ENCODE measurements around the gene OGA.
"Not testable (repeated sequence)": the region's sequence is repeated elsewhere in the genome, so short reads cannot be mapped to it uniquely, and the experiment has no call there.

OGA gene

GRCh38 chr10:101793526-101793925 lies 24.7 kb downstream of the OGA start:
- DNase-seq: no peak

- no peak for DNase-seq
Measured at GRCh38 chr10:101789686-101790085, 28.6 kb downstream of the OGA start.

DNA sequence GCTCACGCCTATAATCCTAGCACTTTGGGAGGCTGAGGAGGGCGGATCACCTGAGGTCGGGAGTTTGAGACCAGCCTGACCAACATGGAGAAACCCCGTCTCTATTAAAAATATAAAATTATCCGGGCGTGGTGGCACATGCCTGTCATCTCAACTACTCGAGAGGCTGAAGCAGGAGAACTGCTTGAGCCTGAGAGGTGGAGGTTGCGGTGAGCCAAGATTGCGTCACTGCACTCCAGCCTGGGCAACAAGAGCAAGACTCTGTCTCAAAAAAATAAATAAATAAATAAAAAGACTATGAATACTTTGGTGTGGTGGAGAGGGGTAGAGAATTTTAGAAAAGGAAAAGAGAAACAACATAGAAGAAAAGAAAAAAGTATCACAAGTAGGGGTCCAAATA lies 29.0 kb downstream of the OGA start:
- DNase-seq: not testable (repeated sequence)

GRCh38 chr10:101785801-101786200 lies 32.4 kb downstream of the OGA start:
- no peak for DNase-seq

- DNase-seq: no peak
Measured at GRCh38 chr10:101784558-101784957, 33.7 kb downstream of the OGA start.

DNA sequence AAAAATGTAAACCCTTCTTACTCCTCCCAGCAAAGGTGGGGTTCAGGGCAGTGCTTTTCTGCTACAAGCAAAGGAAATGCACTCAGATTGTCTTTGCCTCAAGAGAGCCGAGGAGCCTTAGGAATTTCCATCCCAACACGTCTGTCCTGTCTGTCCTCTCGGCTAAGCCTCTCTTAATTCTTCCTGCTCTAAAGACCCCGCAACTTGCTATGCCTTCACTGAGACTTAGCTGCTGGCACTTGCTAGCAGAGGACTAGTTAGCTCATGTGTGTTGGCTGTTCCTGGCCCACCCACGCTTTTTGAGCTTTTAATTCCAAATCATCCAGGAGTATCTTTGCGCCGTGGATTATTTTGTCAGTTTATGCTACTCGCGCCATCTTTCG lies 34.5 kb downstream of the OGA start:
- DNase-seq: no peak

DNA sequence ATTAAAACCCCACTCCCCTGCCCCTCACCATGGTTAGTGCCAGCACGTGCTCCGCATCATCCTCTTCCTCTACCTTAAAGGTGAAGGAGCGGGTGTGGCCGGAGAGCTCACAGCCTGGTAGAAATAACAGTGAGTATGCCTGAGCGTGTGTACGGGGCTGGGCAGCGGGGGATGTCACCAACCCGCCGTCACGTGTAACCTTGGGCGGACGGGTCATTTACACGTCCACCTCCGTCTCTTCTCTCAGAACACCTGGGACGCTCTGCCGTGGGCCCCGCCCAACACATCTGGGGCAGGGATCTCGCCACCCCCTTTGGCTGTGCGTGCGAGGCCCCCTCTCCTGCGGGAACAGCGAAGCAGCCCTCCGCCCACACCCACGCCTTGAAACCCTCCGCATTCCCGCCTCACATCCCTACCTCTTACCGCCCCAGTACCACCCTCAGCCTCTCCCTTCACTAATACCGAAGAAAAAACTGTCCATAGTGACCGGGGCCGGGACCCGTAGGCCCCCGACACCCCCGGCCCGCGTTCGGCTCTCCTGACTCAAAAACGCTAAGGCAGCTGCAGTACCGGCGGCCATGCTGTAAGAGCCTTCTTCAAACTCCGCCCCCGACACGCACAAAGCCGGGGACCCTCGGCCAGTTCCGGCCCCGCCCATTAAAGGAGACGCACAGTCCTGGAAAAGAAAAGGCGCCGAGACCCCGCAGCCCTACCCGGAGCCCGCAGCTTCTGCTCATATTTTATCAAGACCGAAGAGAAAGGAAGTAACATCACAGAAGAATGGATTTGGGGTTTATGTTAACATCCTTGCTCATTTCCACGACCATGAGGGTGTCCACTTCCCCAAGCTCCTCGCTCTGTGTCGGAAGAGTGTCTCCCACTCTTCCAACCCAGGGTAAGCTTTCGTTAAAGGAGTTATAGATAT lies 35.2 kb downstream of the OGA start, which contains the start of gene NPM3:
Gene NPM3 (minus strand): TSS at position 636 of the 925 bp plus-strand sequence. CDS start 56 bp downstream, at position 580.
- DNase-seq: peak; percentile 44

DNA sequence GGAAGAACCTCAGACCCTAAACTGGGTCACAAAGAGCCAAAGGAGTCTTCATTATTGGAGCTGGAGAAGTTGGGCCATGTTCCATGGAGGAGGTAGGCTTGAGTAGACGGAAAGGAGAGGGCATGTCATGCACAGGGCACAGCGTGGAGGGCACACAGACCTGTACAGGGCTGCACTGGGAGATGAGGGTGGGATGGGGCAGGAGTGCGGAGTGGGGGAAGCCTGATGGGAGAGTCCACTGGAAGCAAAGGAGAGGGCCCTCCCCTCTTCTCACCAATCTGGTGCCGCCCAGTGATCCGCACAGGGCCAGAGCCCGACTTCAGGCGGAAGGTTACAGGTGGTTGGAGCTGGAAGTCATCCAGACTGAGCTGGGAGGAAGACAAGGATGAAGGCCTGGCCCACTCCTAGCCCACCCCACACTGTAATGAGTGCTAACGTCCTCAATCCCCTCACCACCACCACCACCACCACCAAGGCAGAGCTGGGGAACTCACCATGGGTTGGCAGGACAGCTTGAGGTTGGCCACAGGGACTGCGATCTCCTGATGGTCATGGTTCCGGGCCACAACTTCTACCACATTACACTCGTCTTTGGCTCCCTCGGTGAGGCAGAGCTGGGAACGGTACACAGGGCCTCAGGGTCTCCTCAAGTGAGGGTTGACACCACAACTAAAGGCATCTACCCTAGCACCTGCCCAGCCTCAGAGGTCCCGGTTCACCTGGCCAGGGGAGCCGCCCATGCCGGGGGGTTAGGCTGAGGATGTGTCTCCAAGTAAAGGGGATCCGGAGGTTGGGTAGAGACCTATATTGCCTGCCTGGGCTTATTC lies 36.0 kb downstream of the OGA start:
- no peak for DNase-seq

DNA sequence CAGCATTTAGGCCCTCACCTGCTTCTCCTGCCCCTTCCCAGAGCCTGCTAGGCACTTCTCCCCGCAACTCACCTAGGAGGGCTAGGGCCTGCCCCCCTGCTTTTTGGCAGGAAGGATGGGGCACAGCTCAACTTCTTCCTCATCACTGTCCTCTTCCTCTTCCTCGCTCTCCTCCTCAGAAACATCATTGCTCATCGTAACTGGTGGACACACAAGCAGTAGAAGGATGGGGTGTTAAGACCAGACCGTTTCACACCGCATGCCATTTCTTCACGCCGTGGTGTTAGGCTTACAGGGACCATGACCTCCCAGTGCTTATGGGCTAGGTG lies 36.6 kb downstream of the OGA start:
- DNase-seq: no peak

DNA sequence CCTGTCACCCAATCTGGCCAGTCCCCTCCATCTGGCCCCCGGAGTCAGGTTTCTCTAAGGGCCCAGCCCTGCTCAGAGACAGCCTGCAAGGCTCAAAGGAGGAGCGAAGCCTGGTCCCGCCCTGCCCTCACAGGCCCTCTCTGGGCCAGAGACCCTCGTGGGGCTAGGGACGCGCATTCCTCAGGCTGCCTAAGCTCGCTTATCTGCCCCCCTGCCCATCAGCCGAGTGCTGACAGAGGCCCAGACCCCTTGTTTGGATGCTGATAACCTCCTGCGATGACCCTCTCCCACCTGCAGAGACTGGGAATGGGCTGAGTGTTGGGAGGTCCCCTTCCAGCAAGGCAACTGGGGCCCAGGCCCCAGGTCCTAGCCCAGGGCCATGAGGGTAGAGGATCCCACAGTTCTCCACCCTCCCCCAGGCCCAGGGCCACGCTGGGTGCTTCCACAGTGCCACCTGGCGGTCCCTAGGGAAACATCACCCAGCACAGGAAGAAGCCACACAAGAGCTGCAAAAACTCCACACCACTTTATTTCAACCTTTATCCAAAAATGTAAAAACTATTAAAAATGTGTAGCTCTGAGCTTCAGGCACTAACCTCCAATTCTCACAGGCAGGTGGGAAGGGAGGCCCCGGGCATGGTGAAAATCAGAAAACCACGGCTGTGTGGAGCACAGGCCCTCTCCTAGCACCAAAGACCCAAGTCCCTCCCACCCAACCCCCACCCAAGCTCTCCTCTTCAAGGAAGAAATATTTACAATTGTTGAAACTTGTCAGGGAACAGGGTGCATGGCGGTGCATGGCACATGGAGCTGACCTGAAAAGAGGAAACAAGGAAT lies 37.2 kb downstream of the OGA start:
- peak; percentile 42 for DNase-seq

GRCh38 chr10:101780187-101780817 lies 37.9 kb downstream of the OGA start:
- no peak for DNase-seq

- no peak for DNase-seq
Measured at GRCh38 chr10:101779544-101780186, 38.6 kb downstream of the OGA start.

DNA sequence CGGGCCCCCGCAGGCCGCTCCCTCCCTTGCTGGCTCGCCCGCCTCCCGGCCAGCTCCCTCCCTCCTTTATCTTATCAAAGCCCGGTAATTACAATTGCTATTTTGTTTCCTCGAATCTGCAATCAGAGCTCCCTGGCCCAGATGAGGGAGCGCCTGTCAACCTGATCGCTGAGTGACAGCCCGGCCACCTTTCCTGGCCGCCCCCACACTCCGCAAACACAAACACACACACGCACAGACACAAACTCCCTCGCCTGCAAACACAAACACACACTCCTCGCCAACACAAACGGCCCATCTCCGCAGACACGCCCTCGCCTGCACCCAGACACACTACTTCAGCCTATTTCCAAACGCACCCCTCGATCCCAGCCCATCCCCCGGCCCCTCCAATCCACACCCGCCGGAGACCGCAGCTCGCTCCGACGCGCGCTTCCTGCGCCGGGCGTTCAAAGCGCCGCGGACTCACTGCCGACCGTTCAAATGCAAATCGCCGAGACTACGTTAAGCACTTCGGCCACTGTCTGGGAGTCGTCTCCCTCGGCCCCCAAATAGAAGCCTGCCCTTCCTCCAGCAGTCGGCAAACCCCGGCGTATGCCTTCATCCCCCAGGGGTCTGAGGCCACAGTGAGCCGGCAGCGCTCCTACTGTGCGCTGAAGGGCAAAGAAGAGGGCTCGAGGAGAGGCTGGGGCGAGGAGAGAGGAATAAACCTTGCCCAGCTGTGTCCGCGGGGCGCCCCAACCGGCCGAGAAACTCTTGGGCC lies 39.3 kb downstream of the OGA start:
- DNase-seq: no peak

DNA sequence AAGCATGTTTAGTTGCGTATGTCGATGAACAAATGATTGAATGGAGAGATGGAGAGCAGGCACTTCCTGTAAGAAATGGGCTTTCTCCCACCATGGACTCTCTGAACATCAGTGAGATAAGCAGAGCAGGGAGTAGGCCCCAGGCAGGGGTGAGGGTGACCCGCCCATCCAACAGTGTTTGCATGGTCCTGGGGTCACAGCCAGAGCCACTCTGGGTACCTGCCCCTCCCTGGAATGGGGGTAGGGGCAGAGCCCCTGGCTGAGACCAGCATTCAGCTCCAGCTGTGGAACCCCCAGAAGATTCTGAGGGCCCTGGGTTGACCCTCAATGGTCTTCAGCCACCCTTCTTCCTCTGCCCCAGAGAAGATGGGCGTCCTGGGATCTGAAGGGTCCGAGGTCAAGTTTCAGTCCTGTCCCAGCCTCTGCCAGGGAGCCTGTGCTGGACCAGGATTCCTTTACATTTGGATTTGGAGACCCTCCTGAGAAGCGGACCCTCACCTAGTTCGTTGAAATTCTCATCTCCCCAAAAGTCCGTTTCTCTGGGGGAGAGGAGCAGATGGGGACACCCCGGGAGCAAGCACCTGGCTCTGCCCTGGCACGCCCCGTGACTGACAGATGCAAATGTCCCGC lies 40.0 kb downstream of the OGA start:
- DNase-seq: no peak

GRCh38 chr10:101777619-101778145 lies 40.6 kb downstream of the OGA start:
- no peak for DNase-seq

- DNase-seq: no peak
Measured at GRCh38 chr10:101776161-101776817, 42.0 kb downstream of the OGA start.

DNA sequence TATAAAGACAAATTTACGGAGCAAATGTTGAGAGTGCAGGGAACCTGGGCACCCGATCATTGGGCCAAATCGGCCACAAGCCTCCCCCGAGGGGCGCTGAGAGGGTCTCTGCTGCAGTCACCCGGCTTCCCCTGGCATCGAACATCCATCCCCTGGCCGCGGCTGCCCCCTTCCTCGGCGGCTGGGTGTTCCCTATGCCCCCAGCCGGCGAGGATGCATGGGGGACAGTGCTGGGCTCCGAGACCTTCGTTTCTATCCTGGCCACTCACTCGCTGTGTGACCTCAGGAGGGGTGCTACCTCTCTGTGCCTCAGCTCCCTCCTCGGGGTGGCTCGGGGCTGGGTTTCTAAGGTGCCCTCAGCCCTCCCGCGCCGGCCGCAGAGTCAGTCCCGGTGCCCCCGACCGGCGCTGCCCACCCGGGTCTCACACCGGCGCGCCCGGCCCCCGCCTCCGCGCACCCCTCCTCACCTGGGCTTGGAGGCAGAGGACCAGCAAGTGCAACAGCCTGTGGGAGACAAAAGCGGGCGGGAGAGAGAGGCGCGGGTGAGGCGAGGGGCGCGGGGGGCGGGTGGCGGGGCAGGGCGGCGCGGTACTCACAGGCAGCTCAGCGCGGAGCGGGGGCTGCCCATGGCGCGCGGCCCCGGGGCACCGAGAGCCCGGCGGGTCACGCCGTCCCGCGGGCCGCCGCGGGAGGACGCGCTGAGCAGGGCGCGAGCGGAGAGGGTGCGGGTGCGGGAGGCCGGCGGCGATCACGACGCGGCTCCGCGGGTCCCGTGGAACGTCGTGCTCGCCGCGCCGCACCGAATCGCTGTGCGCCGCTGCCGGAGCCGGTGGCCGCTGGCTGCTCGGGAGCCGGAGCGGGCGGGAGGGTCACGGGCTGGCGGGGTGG lies 42.7 kb downstream of the OGA start, which contains the start of gene FGF8:
Gene FGF8 (minus strand): TSS at position 842 of the 888 bp plus-strand sequence. CDS start 214 bp downstream, at position 628.
- DNase-seq: no peak

DNA sequence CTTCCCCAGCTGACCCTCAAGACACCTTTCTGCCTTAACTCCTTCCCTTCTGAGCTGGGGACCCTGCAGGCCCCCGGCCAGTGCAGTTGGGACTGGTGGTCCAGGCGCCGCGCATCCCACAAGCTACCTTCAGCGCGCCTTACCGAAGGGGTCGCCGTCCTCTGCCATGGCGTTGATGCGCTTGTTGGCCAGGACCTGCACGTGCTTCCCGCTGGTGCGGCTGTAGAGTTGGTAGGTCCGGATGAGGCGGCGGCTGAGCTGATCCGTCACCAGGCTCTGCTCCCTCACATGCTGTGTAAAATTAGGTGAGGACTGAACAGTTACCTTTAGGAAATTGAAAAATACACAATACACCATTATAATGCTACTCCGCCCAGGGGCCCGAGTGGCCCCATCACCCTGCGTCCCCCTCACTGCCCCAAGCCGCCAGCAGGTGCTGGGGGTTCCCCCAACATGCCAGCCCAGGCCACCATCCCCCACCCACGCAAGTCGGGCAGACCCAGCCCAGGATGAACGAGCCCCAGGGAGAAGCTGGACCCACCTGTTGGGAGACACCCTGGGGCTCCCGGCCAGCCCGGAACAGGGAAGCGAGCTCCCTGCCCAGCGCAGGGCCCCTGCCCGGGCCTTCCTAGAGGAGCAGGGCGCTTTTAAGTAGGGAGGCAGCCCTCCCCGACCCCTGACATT lies 43.5 kb downstream of the OGA start:
- no peak for DNase-seq
